H1 (cell line): ENCODE results near the gene LARGE2.

ENCODE experiments used
- BACH1 ChIP-seq: IDR thresholded peaks from 2 replicates; pipeline ENCODE4 v1.6.1; 2012; ENCODE audit warnings: low read length, improper control_type of control experiment
- CEBPB ChIP-seq: IDR thresholded peaks from 2 replicates; pipeline ENCODE4 v1.6.1; 2012; ENCODE audit warnings: low read depth, low read length
- CREB1 ChIP-seq: IDR thresholded peaks from 2 replicates; pipeline ENCODE4 v1.6.1; 2012; ENCODE audit warnings: inconsistent platforms
- CTCF ChIP-seq, 3 experiments: IDR thresholded peaks; 1 replicate in 2 of 3; 2 replicates in 1 of 3; pipeline versions ENCODE4 v1.5.1 to v1.6.1; 2011; ENCODE audit warnings: low read length in 3 of 3, mild to moderate bottlenecking in 3 of 3, inconsistent platforms in 2 of 3, low read depth in 1 of 3, moderate library complexity in 1 of 3; ENCODE audit not compliant: insufficient read depth in 1 of 3; ENCODE audit errors: control extremely low read depth in 1 of 3
- EZH2 ChIP-seq: fragments of 200-600 bp; sonication (generic); IDR thresholded peaks from 2 replicates; pipeline ENCODE4 v1.7.1; 2012; ENCODE audit warnings: low read depth, mild to moderate bottlenecking, moderate library complexity, low read length, inconsistent platforms; ENCODE audit not compliant: severe bottlenecking
- HDAC2 ChIP-seq, 2 experiments: fragments of 300-600 bp in 1 of 2; sonication (generic) in 1 of 2; IDR thresholded peaks; 2 replicates each; pipeline ENCODE4 v1.6.1; 2011 to 2012; ENCODE audit warnings: low read depth in 2 of 2, low read length in 2 of 2, mild to moderate bottlenecking in 2 of 2, moderate library complexity in 2 of 2, borderline replicate concordance in 1 of 2, inconsistent platforms in 1 of 2
- KDM1A ChIP-seq: fragments of 200-600, 300-600 bp; sonication (generic); IDR thresholded peaks from 2 replicates; pipeline ENCODE4 v1.7.1; 2016; ENCODE audit warnings: mild to moderate bottlenecking, low read length, borderline replicate concordance
- MAFK ChIP-seq: IDR thresholded peaks from 2 replicates; pipeline ENCODE4 v1.6.1; 2012; ENCODE audit warnings: low read depth, mild to moderate bottlenecking, improper control_type of control experiment, low read length
- POLR2A ChIP-seq, 2 experiments: IDR thresholded peaks; 1 replicate in 1 of 2; 2 replicates in 1 of 2; pipeline ENCODE4 v1.6.1; 2011; ENCODE audit warnings: low read depth in 2 of 2, low read length in 2 of 2, mild to moderate bottlenecking in 2 of 2; ENCODE audit errors: control extremely low read depth in 1 of 2
- POLR2AphosphoS5 ChIP-seq: IDR thresholded peaks from 2 replicates; pipeline ENCODE4 v1.6.1; 2011; ENCODE audit warnings: low read depth, low read length
- RAD21 ChIP-seq, 2 experiments: IDR thresholded peaks in 1 of 2; conservative IDR thresholded peaks in 1 of 2; 2 replicates each; pipeline ENCODE4 v1.6.1; 2011; ENCODE audit warnings: low read depth in 2 of 2, low read length in 2 of 2, improper control_type of control experiment in 1 of 2, inconsistent platforms in 1 of 2, mild to moderate bottlenecking in 1 of 2, moderate library complexity in 1 of 2
- SP4 ChIP-seq: IDR thresholded peaks from 2 replicates; pipeline ENCODE4 v1.6.1; 2012; ENCODE audit warnings: low read length, inconsistent platforms
- USF2 ChIP-seq: IDR thresholded peaks from 2 replicates; pipeline ENCODE4 v1.6.1; 2011; ENCODE audit warnings: low read length, improper control_type of control experiment
- ZNF274 ChIP-seq: IDR thresholded peaks from 2 replicates; pipeline ENCODE4 v1.7.0; 2012; ENCODE audit warnings: low read length, borderline replicate concordance; ENCODE audit errors: extremely low read depth

- TF ChIP-seq USF2 = no peak
- TF ChIP-seq HDAC2 (IDR thresholded peaks at IDR 0.05; ENCODE audit: borderline replicate concordance in 1 of 2, low read depth in 2 of 2, low read length in 2 of 2) = no peak
- TF ChIP-seq EZH2 = no peak
- no peak for TF ChIP-seq CTCF (IDR thresholded peaks at IDR 0.05; ENCODE audit: control extremely low read depth in 1 of 3, insufficient read depth in 1 of 3, low read depth in 1 of 3, low read length in 3 of 3)
- TF ChIP-seq MAFK = no peak
- no peak for TF ChIP-seq CEBPB
- TF ChIP-seq POLR2A (IDR thresholded peaks at IDR 0.05; ENCODE audit: control extremely low read depth in 1 of 2, low read depth in 2 of 2, low read length in 2 of 2) = no peak
- no peak for TF ChIP-seq SP4
- no peak for TF ChIP-seq POLR2AphosphoS5
- TF ChIP-seq RAD21 (IDR thresholded peaks at IDR 0.05 in 1 of 2, conservative IDR thresholded peaks at IDR 0.05 in 1 of 2; ENCODE audit: low read depth in 2 of 2, low read length in 2 of 2) = no peak
- no peak for TF ChIP-seq CREB1
- TF ChIP-seq KDM1A = no peak
- no peak for TF ChIP-seq BACH1
- TF ChIP-seq ZNF274 = no peak
These were observed 17.4 kb downstream of the LARGE2 start for GRCh38 chr11:45939836-45940235.
